Ascending aorta (tissue), 2 donors: ENCODE measurements around the gene FPGS. TPM values are rescaled to one million over a fixed set of nuclear protein-coding genes. Genes with fewer than 3 reads are reported as not detected.

Experiments
- DNase-seq, 2 donors: peaks; one replicate each; pipeline ENCODE4 v3.0.0-alpha.2; 2019; ENCODE audit warnings: low spot score in 2 of 2
- H3K27ac ChIP-seq, 2 donors: fragments of 200-600 bp; sonication (generic); one replicate each; pipeline ENCODE4 v1.5.1; 2016 to 2017; ENCODE audit warnings: mild to moderate bottlenecking in 1 of 2
- H3K27me3 ChIP-seq: fragments of 200-600 bp; sonication (generic); one replicate; pipeline ENCODE4 v1.5.1; 2017
- H3K36me3 ChIP-seq, 2 donors: fragments of 200-600 bp; sonication (generic); one replicate each; pipeline ENCODE4 v1.5.1; 2016
- H3K4me1 ChIP-seq, 2 donors: fragments of 200-600 bp; sonication (generic); one replicate each; pipeline ENCODE4 v1.5.1; 2016 to 2017; ENCODE audit warnings: mild to moderate bottlenecking in 1 of 2
- H3K4me3 ChIP-seq, 2 donors: fragments of 200-600 bp; sonication (generic); one replicate each; pipeline ENCODE4 v1.5.1; 2016 to 2017; ENCODE audit warnings: mild to moderate bottlenecking in 1 of 2
- H3K9me3 ChIP-seq, 2 donors: fragments of 200-600 bp; sonication (generic); one replicate each; pipeline ENCODE4 v1.5.1; 2016
- CTCF ChIP-seq, 3 experiments: fragments of 200-600 bp in 2 of 3; fragments of 450-650 bp in 1 of 3; sonication (generic) in 2 of 3; IDR thresholded peaks; one replicate each; pipeline ENCODE4 v1.5.1; 2016 to 2019; ENCODE audit warnings: antibody characterized with exemption in 3 of 3, mild to moderate bottlenecking in 1 of 3, moderate library complexity in 1 of 3
- intact Hi-C: fragments of 100-400 bp; cut with DNase I; formaldehyde crosslinking; loops from one replicate; pipeline ENCODE4 v1.15.1; 2023
- total RNA-seq: library from RNA; depleted of rRNA; stranded (reverse); fragments of >200 nt; gene quantifications from one replicate; pipeline ENCODE4 v1.1.0, GENCODE V29; 2016

FPGS gene
- total RNA-seq, 1 donor from 2014 or later: 286 TPM

DNA sequence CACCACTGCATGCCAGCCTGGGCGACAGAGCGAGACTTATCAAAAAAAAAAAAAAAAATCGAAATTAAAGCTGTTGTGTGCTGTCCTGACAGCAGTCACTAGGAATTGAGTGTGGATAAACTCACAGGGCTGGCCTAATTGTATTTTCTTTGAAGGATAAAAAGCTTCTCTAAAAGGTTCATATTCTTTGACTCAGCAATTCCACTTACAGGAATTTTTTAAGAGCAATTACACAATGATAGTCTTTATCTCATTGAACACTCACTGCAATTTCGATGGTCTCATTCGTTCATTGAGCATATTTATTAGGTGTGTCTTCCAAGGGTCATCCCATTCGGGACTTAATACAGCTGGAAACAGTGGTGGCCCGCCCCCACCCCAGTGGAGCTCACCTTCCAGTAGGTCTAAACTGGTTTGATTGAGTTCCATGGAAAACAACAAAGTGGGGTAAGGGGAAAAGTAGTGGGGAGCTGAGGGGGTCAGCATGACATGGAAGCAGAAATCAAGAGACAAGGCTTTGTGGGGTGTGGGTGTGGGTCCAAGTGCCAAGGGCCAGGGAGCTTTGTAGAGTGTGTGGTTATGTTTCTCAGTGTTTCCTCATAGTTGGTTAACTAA, 10.2 kb upstream of the FPGS start:
- H3K27me3 ChIP-seq: no peaks in the 10 kb centered on the region
- peak overlapping the region; percentile 0 to 72 for H3K27ac ChIP-seq
- intact Hi-C loops: no loop called here
- peaks cover 55% of the 10 kb centered on the region in 2 donors for H3K36me3 ChIP-seq
- no peak overlapping the region for H3K4me3 ChIP-seq
- no peak for DNase-seq
- H3K9me3 ChIP-seq: no peaks in the 10 kb centered on the region
- no peak for TF ChIP-seq CTCF (IDR thresholded peaks at IDR 0.05)
- H3K4me1 ChIP-seq: peaks cover 3 to 36% of the 10 kb centered on the region in 2 donors

GRCh38 chr9:127793093-127793708, 9.5 kb upstream of the FPGS start:
- Histone ChIP-seq H3K36me3 (peaks cover 48 to 49% of the 10 kb centered on the region in 2 donors), H3K4me3 (no peak overlapping the region), H3K27me3 (no peaks in the 10 kb centered on the region), H3K9me3 (no peaks in the 10 kb centered on the region), H3K4me1 (peaks cover 0 to 29% of the 10 kb centered on the region in 2 donors), H3K27ac (peak overlapping the region; percentile 62 to 72)
- intact Hi-C loops: no loop called here
- no peak for TF ChIP-seq CTCF (IDR thresholded peaks at IDR 0.05)
- DNase-seq: no peak

- H3K9me3 ChIP-seq: no peaks in the 10 kb centered on the region
- no peak overlapping the region for H3K4me3 ChIP-seq
- intact Hi-C loops: no loop called here
- H3K36me3 ChIP-seq: peaks cover 38 to 39% of the 10 kb centered on the region in 2 donors
- no peaks in the 10 kb centered on the region for H3K27me3 ChIP-seq
- H3K4me1 ChIP-seq: peaks cover 0 to 22% of the 10 kb centered on the region in 2 donors
- no peak for DNase-seq
- H3K27ac ChIP-seq: peak overlapping the region; percentile 72 to 82
- no peak for TF ChIP-seq CTCF (IDR thresholded peaks at IDR 0.05)
Measured at GRCh38 chr9:127794001-127794791, 8.5 kb upstream of the FPGS start.

DNA sequence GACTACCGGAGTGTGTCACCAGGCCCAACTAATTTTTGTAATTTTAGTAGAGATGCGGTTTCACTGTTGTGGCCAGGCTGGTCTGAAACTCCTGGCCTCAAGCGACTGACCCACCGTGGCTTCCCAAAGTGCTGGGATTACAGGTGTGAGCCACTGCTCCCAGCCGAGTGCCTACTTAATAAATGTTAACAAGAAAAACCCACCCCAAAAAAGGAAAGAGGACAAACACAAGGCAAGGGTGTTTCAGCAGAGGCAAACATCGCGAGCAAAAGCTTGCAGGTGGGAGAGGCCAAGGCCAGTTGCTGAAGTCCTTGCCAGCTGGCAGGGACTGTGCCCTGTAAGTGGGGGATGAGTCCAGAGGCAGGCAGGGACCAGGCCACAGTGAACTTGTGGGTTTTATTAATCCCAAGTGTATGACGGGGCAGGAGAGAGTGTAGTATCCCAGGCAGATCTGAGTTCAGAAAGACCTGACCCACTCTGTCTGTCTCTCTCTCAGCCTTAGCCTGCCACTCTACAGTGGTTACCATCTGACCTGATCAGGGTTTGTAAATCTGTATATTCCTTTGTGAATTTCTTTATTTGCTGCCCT, 6.4 kb upstream of the FPGS start:
- DNase-seq: no peak
- no peaks in the 10 kb centered on the region for H3K9me3 ChIP-seq
- intact Hi-C loops: no loop called here
- TF ChIP-seq CTCF (IDR thresholded peaks at IDR 0.05): no peak
- peaks cover 17 to 18% of the 10 kb centered on the region in 2 donors for H3K36me3 ChIP-seq
- no peaks in the 10 kb centered on the region for H3K27me3 ChIP-seq
- H3K4me3 ChIP-seq: no peak overlapping the region
- H3K4me1 ChIP-seq: peaks cover 0 to 15% of the 10 kb centered on the region in 2 donors
- peak overlapping the region; percentile 31 to 45 for H3K27ac ChIP-seq

DNA sequence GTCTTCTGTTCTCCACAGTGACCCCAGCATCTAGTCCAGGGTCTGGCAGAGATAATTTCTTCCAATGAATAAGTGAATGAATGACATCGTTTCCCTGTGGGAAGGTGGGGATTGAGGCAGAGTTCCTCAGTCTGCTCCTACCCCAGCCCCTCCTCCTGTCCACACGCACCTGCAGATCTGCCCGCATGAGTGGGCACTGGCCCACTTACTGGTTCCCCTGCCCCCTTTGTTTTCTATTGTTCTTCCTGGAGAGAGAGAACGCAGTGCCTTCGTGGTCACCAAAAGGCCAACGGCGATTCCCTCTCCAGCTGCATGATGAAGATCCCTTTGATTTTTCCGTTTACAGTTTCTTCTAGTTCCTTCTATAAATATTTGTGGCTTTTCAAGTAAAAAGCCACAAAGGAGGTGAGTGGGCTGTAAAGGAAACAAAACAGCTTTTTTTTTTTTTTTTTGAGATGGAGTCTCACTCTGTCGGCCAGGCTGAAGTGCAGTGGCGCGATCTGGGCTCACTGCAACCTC, 5.8 kb upstream of the FPGS start:
- intact Hi-C loops: no loop called here
- no peak overlapping the region for H3K4me3 ChIP-seq

More for the DNA sequence above, 5.8 kb upstream of the FPGS start:
- peak overlapping the region; percentile 31 to 45 for H3K27ac ChIP-seq
- DNase-seq: no peak
- peaks cover 0 to 18% of the 10 kb centered on the region in 2 donors for H3K4me1 ChIP-seq
- TF ChIP-seq CTCF (IDR thresholded peaks at IDR 0.05): no peak
- H3K27me3 ChIP-seq: no peaks in the 10 kb centered on the region
- no peaks in the 10 kb centered on the region for H3K9me3 ChIP-seq
- peaks cover 11 to 13% of the 10 kb centered on the region in 2 donors for H3K36me3 ChIP-seq
